ENCODE data around the gene METTL26.
"Not testable (repeated sequence)": the region's sequence is repeated elsewhere in the genome, so short reads cannot be mapped to it uniquely, and the experiment has no call there.

Gene METTL26

GRCh38 chr16:624526-625070 is 11.5 kb downstream of the METTL26 start:
- DNase-seq, result no peak

GRCh38 chr16:622920-623280 is 13.2 kb downstream of the METTL26 start:
- no peak for DNase-seq

GRCh38 chr16:621526-622105 is 14.5 kb downstream of the METTL26 start:
- no peak for DNase-seq

- DNase-seq, result no peak
Observed at GRCh38 chr16:620700-621525, 15.2 kb downstream of the METTL26 start.

- no peak for DNase-seq
Observed at GRCh38 chr16:619476-620100, 16.5 kb downstream of the METTL26 start.

GRCh38 chr16:617855-618254 is 18.2 kb downstream of the METTL26 start:
- DNase-seq, result no peak

GRCh38 chr16:616733-617586 is 19.1 kb downstream of the METTL26 start:
- DNase-seq, result no peak

GRCh38 chr16:615122-615521 is 21.0 kb downstream of the METTL26 start:
- no peak for DNase-seq

- no peak for DNase-seq
Observed at GRCh38 chr16:610513-611381, 25.4 kb downstream of the METTL26 start.

GRCh38 chr16:609984-610383 is 26.1 kb downstream of the METTL26 start:
- no peak for DNase-seq

- no peak for DNase-seq
Observed at GRCh38 chr16:609316-609715, 26.8 kb downstream of the METTL26 start.

- no peak for DNase-seq
Observed at GRCh38 chr16:608019-608418, 28.1 kb downstream of the METTL26 start.

GRCh38 chr16:606656-607307 is 29.3 kb downstream of the METTL26 start:
- DNase-seq, result no peak

- DNase-seq, result no peak
Observed at GRCh38 chr16:603933-604332, 32.2 kb downstream of the METTL26 start.

- no peak for DNase-seq
Observed at GRCh38 chr16:600781-601180, 35.3 kb downstream of the METTL26 start.

GRCh38 chr16:598823-599739 is 37.0 kb downstream of the METTL26 start:
- DNase-seq, result no peak

- DNase-seq, result not testable (repeated sequence)
Observed at GRCh38 chr16:597655-598054, 38.5 kb downstream of the METTL26 start.

- no peak for DNase-seq
Observed at GRCh38 chr16:596736-597060, 39.4 kb downstream of the METTL26 start.

- no peak for DNase-seq
Observed at GRCh38 chr16:595942-596735, 40.0 kb downstream of the METTL26 start.
